ENCODE data around the gene TMPRSS6. TPM values are rescaled to one million over a fixed set of nuclear protein-coding genes. Genes with fewer than 3 reads are reported as not detected.
A peak's percentile ranks its signal among the peaks of the same experiment; 100 is the strongest.

TMPRSS6 gene
- total and polyA plus RNA-seq, 12 donors: under 0.01 to 1.2 (median 0.08) TPM; not detected in 7

DNA sequence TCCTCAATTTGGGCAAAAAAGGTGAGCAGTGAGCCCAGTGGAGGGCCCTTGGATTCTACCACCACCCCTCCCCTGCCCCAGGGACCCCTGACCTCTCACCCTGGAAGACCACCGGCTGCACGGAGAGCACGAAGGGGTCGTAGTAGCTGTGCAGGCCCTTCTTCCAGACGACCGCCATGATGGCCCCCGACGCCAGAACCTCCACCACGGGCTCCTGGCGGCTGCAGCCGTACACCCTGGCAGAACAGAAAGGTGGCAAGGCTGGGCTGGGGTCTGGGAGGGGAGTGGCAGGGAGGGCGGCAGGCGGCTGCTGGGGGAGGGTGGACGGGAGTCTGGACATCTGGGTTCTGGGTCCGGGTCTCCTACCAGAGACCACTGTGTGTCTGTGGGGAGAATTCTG is 23.3 kb downstream of the TMPRSS6 start:
- DNase-seq: no peak
- H3K27ac ChIP-seq: no peak overlapping the region
- no peaks in the 10 kb centered on the region for H3K36me3 ChIP-seq (replicated peaks in 1 of 2)
- H3K27me3 ChIP-seq: no peaks in the 10 kb centered on the region
- intact Hi-C loops (cut with DNase I): loop anchor here in 1 of 2 donors (10.0 kb wide), 1 partner anchor 79 kb away; no protein-coding TSS in a partner anchor
- H3K9me3 ChIP-seq (replicated peaks in 1 of 3): no peaks in the 10 kb centered on the region
- TF ChIP-seq, protein P1, sequence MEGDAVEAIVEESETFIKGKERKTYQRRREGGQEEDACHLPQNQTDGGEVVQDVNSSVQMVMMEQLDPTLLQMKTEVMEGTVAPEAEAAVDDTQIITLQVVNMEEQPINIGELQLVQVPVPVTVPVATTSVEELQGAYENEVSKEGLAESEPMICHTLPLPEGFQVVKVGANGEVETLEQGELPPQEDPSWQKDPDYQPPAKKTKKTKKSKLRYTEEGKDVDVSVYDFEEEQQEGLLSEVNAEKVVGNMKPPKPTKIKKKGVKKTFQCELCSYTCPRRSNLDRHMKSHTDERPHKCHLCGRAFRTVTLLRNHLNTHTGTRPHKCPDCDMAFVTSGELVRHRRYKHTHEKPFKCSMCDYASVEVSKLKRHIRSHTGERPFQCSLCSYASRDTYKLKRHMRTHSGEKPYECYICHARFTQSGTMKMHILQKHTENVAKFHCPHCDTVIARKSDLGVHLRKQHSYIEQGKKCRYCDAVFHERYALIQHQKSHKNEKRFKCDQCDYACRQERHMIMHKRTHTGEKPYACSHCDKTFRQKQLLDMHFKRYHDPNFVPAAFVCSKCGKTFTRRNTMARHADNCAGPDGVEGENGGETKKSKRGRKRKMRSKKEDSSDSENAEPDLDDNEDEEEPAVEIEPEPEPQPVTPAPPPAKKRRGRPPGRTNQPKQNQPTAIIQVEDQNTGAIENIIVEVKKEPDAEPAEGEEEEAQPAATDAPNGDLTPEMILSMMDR (IDR thresholded peaks at IDR 0.05): no peak
- no peak for TF ChIP-seq POLR2A (IDR thresholded peaks at IDR 0.05)
- WGBS, 4 donors: 56 to 75% (median 66%) methylated on average over 3 to 15 of the region's 15 CpGs
- no peak overlapping the region for H3K4me3 ChIP-seq
- no peaks in the 10 kb centered on the region for H3K4me1 ChIP-seq (replicated peaks in 1 of 2)

DNA sequence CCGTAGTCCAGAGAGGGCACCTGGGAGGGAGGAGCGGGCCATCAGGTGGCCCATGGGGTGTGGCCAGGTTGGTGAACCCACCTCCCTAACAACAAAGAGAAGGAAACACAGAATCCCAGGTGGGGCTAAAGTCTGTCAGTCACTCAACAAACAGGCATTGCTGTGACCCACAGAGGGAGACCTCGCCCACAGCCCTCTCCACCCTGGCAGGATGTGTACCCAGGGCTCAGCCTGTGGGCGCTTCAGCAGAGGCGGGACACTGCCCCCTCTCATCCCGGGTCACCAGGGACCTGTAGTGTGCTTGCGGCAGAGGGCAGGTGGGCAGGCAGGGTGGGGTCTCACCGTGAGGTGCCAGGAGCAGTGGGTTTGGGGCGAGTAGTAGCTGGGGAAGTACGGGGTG is 25.1 kb downstream of the TMPRSS6 start:
- intact Hi-C loops (cut with DNase I): loop anchor here (5.0 to 10.0 kb wide), 2 partner anchors 78 to 80 kb away; no protein-coding TSS in a partner anchor
- TF ChIP-seq POLR2A (IDR thresholded peaks at IDR 0.05): no peak
- TF ChIP-seq, protein P1 (IDR thresholded peaks at IDR 0.05): no peak
- DNase-seq: no peak
- Histone ChIP-seq H3K4me1 (replicated peaks in 1 of 2) (no peaks in the 10 kb centered on the region), H3K9me3 (replicated peaks in 1 of 3) (no peaks in the 10 kb centered on the region), H3K36me3 (replicated peaks in 1 of 2) (no peaks in the 10 kb centered on the region), H3K27ac (no peak overlapping the region), H3K4me3 (no peak overlapping the region), H3K27me3 (no peaks in the 10 kb centered on the region)
- WGBS, 4 donors: 85 to 95% (median 88%) methylated on average over 5 to 10 of the region's 10 CpGs

DNA sequence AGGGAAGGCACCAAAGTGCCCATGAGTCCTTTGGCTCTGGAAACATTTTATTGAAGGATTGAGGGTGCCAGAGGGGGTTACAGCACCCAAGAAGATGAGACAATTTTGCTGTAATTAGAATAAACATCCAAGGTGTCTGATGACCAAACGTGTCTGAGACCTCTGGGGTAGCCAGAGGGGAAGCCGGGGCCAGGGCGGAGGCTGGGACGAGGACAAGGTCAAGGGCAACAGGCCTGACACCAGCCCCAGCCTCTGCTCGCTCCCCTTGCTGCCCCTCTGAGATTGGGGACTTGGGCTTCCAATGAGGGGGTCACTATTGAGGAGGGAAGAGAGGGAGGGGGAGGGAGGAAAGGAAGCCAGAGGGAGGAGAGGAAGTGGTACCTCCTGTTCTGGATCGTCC is 25.6 kb downstream of the TMPRSS6 start:
- no peak for DNase-seq
- Histone ChIP-seq H3K36me3 (replicated peaks in 1 of 2) (no peaks in the 10 kb centered on the region), H3K27me3 (no peaks in the 10 kb centered on the region), H3K27ac (no peak overlapping the region), H3K9me3 (replicated peaks in 1 of 3) (no peaks in the 10 kb centered on the region), H3K4me1 (replicated peaks in 1 of 2) (no peaks in the 10 kb centered on the region), H3K4me3 (no peak overlapping the region)
- TF ChIP-seq POLR2A (IDR thresholded peaks at IDR 0.05): no peak
- TF ChIP-seq, protein P1 (IDR thresholded peaks at IDR 0.05): no peak
- intact Hi-C loops (cut with DNase I): loop anchor here (5.0 to 10.0 kb wide), 2 partner anchors 78 to 81 kb away; no protein-coding TSS in a partner anchor
- 69 to 82% (median 75%) methylated on average over 6 of the region's 6 CpGs for WGBS, 4 donors

DNA sequence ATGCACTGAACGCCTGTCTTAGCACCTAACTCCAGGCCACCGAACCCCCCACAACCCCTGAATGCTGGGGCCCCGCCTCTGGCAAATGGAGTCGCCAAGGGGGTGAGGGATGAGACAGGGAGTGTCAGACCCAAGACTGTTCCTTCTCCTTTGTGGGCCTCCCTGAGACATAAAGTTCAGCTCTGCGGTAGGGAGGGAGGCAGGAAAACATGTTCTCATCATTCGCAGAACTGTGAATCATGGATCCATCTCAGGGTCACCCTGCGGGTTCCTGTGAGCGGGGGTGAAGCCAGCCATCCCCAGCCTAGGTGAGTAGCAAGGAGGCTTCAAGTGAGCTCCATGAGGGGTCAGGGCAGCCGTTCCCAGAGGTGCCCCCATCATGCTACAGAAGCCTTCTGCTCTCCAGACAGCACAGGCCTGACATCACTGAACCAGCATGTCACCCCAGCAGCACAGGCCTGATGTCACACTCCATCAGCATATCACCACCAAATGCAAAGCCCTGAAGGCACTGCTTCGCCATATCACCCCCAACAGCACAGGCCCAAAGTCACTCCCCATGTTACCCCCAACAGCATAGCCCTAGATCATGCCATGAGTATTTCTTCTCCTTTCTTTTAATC is 27.2 kb downstream of the TMPRSS6 start:
- Histone ChIP-seq H3K36me3 (replicated peaks in 1 of 2) (no peaks in the 10 kb centered on the region), H3K9me3 (replicated peaks in 1 of 3) (no peaks in the 10 kb centered on the region), H3K4me3 (no peak overlapping the region), H3K4me1 (replicated peaks in 1 of 2) (no peaks in the 10 kb centered on the region), H3K27me3 (no peaks in the 10 kb centered on the region), H3K27ac (no peak overlapping the region)
- TF ChIP-seq, protein P1 (IDR thresholded peaks at IDR 0.05): no peak
- TF ChIP-seq POLR2A (IDR thresholded peaks at IDR 0.05): no peak
- 54 to 77% (median 67%) methylated on average over 8 to 10 of the region's 10 CpGs for WGBS, 4 donors
- peak in 5 of 7 donors; percentile 24 to 58 (median 38) for DNase-seq
- intact Hi-C loops (cut with DNase I): loop anchor here (5.0 to 10.0 kb wide), 2 partner anchors 80 to 82 kb away; no protein-coding TSS in a partner anchor

All from adrenal gland (tissue), 12 donors.